ENCODE results near the gene PRLH. TPM values are rescaled to one million over a fixed set of nuclear protein-coding genes. Genes with fewer than 3 reads are reported as not detected.

The PRLH gene
- total and polyA plus RNA-seq, 4 donors, result not detected

DNA sequence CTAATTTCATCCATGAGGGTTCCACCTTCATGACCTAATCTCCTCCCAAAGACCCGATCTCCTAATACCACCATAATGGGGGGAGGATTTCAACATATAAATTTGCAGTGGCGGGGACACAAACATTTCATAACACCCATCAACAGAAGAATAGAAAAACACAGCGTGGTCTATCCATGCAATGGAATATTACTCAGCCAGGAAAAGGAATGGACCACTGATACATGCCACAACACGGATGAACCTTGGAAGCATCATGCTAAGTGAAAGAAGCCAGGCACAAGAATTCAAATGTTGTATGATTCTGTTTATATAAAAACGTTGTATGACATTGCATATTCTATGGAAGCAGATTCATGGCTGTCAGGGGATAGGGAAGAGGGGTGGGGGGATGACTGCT is 2.7 kb downstream of the PRLH start:
- TF ChIP-seq NR2F2 (IDR thresholded peaks at IDR 0.05), result no peak
- TF ChIP-seq, protein P1, sequence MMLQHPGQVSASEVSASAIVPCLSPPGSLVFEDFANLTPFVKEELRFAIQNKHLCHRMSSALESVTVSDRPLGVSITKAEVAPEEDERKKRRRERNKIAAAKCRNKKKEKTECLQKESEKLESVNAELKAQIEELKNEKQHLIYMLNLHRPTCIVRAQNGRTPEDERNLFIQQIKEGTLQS (IDR thresholded peaks at IDR 0.05), result no peak
- TF ChIP-seq FOXA2 (IDR thresholded peaks at IDR 0.05), result no peak
- no peak for TF ChIP-seq YY1 (IDR thresholded peaks at IDR 0.05)
- TF ChIP-seq, protein P2, sequence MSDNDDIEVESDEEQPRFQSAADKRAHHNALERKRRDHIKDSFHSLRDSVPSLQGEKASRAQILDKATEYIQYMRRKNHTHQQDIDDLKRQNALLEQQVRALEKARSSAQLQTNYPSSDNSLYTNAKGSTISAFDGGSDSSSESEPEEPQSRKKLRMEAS (IDR thresholded peaks at IDR 0.05), result no peak
- TF ChIP-seq FOXA1 (IDR thresholded peaks at IDR 0.05), result no peak
- no peak for TF ChIP-seq HNF4G (IDR thresholded peaks at IDR 0.05)
- no peak for TF ChIP-seq JUND (IDR thresholded peaks at IDR 0.05)
- no peak for TF ChIP-seq EGR1 (IDR thresholded peaks at IDR 0.05; ENCODE audit: low read depth in 2 of 2)
- no peak for TF ChIP-seq GABPA (IDR thresholded peaks at IDR 0.05 in 1 of 2, conservative IDR thresholded peaks at IDR 0.05 in 1 of 2)
- TF ChIP-seq RXRA (IDR thresholded peaks at IDR 0.05), result no peak
- no peak for TF ChIP-seq HNF4A (conservative IDR thresholded peaks at IDR 0.05)
- TF ChIP-seq SP1 (IDR thresholded peaks at IDR 0.05), result no peak
- TF ChIP-seq, protein P3, sequence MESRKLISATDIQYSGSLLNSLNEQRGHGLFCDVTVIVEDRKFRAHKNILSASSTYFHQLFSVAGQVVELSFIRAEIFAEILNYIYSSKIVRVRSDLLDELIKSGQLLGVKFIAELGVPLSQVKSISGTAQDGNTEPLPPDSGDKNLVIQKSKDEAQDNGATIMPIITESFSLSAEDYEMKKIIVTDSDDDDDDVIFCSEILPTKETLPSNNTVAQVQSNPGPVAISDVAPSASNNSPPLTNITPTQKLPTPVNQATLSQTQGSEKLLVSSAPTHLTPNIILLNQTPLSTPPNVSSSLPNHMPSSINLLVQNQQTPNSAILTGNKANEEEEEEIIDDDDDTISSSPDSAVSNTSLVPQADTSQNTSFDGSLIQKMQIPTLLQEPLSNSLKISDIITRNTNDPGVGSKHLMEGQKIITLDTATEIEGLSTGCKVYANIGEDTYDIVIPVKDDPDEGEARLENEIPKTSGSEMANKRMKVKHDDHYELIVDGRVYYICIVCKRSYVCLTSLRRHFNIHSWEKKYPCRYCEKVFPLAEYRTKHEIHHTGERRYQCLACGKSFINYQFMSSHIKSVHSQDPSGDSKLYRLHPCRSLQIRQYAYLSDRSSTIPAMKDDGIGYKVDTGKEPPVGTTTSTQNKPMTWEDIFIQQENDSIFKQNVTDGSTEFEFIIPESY (IDR thresholded peaks at IDR 0.05), result no peak
- WGBS, result 90% methylated on average over 5 of the region's 5 CpGs
- Histone ChIP-seq H3K9me3 (ENCODE audit: control insufficient read depth in 4 of 4, low read length in 3 of 4) (no peaks in the 10 kb centered on the region), H3K36me3 (ENCODE audit: control insufficient read depth in 4 of 4, insufficient read depth in 3 of 4, low read depth in 1 of 4, low read length in 3 of 4) (no peaks in the 10 kb centered on the region), H3K27me3 (ENCODE audit: control insufficient read depth in 4 of 4, insufficient read depth in 4 of 4, low read length in 3 of 4) (no peaks in the 10 kb centered on the region), H3K4me3 (ENCODE audit: low read depth in 1 of 3, low read length in 3 of 3) (no peak overlapping the region), H3K27ac (ENCODE audit: low read depth in 1 of 2, low read length in 2 of 2) (no peak overlapping the region), H3K4me1 (ENCODE audit: control insufficient read depth in 4 of 4, insufficient read depth in 4 of 4, low read length in 3 of 4) (peaks cover 7 to 31% (median 15%) of the 10 kb centered on the region in 4 donors), H3K9ac (ENCODE audit: low read depth in 1 of 2, low read length in 2 of 2) (no peak overlapping the region)
- no peak for DNase-seq (ENCODE audit: low spot score)

DNA sequence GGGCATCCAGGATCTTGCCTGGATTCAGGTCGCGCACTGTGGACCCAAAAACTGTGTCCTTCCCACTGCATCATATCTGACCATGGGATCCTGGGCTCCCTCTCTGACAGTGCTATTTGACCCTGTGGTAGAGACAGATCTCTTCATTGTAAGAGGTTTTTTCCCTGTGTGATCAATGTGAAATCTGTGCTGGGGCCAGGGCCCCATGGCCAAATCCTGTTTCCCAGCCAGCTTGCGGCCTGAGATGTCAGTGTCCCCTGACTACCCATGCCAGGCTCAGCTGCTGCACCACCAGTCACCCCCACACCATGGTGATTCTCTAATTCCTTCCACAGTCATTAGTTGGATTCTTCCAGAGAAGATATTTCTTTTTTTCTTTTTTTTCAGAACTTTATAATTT is 3.5 kb downstream of the PRLH start:
- Histone ChIP-seq H3K36me3 (ENCODE audit: control insufficient read depth in 4 of 4, insufficient read depth in 3 of 4, low read depth in 1 of 4, low read length in 3 of 4) (peaks cover 0 to 4% (median 0%) of the 10 kb centered on the region in 4 donors), H3K4me1 (ENCODE audit: control insufficient read depth in 4 of 4, insufficient read depth in 4 of 4, low read length in 3 of 4) (peaks cover 7 to 31% (median 15%) of the 10 kb centered on the region in 4 donors), H3K4me3 (ENCODE audit: low read depth in 1 of 3, low read length in 3 of 3) (no peak overlapping the region), H3K27me3 (ENCODE audit: control insufficient read depth in 4 of 4, insufficient read depth in 4 of 4, low read length in 3 of 4) (no peaks in the 10 kb centered on the region), H3K9me3 (ENCODE audit: control insufficient read depth in 4 of 4, low read length in 3 of 4) (no peaks in the 10 kb centered on the region), H3K9ac (ENCODE audit: low read depth in 1 of 2, low read length in 2 of 2) (no peak overlapping the region), H3K27ac (ENCODE audit: low read depth in 1 of 2, low read length in 2 of 2) (no peak overlapping the region)
- no peak for DNase-seq (ENCODE audit: low spot score)
- 93% methylated on average over 3 of the region's 3 CpGs for WGBS
- TF ChIP-seq YY1 (IDR thresholded peaks at IDR 0.05) (no peak), FOXA2 (IDR thresholded peaks at IDR 0.05) (no peak), JUND (IDR thresholded peaks at IDR 0.05) (no peak), FOXA1 (IDR thresholded peaks at IDR 0.05) (no peak), NR2F2 (IDR thresholded peaks at IDR 0.05) (no peak), HNF4A (conservative IDR thresholded peaks at IDR 0.05) (no peak), GABPA (IDR thresholded peaks at IDR 0.05 in 1 of 2, conservative IDR thresholded peaks at IDR 0.05 in 1 of 2) (no peak), EGR1 (IDR thresholded peaks at IDR 0.05; ENCODE audit: low read depth in 2 of 2) (no peak), SP1 (IDR thresholded peaks at IDR 0.05) (no peak), RXRA (IDR thresholded peaks at IDR 0.05) (no peak), HNF4G (IDR thresholded peaks at IDR 0.05) (no peak), RAD21 (IDR thresholded peaks at IDR 0.05) (no peak), TAF1 (conservative IDR thresholded peaks at IDR 0.05) (no peak)
- TF ChIP-seq, protein P3 (IDR thresholded peaks at IDR 0.05), result no peak
- TF ChIP-seq, protein P2 (IDR thresholded peaks at IDR 0.05), result no peak
- TF ChIP-seq, protein P4, sequence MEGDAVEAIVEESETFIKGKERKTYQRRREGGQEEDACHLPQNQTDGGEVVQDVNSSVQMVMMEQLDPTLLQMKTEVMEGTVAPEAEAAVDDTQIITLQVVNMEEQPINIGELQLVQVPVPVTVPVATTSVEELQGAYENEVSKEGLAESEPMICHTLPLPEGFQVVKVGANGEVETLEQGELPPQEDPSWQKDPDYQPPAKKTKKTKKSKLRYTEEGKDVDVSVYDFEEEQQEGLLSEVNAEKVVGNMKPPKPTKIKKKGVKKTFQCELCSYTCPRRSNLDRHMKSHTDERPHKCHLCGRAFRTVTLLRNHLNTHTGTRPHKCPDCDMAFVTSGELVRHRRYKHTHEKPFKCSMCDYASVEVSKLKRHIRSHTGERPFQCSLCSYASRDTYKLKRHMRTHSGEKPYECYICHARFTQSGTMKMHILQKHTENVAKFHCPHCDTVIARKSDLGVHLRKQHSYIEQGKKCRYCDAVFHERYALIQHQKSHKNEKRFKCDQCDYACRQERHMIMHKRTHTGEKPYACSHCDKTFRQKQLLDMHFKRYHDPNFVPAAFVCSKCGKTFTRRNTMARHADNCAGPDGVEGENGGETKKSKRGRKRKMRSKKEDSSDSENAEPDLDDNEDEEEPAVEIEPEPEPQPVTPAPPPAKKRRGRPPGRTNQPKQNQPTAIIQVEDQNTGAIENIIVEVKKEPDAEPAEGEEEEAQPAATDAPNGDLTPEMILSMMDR (IDR thresholded peaks at IDR 0.05; ENCODE audit: low read depth, low read length, missing input control), result no peak
- TF ChIP-seq, protein P5, sequence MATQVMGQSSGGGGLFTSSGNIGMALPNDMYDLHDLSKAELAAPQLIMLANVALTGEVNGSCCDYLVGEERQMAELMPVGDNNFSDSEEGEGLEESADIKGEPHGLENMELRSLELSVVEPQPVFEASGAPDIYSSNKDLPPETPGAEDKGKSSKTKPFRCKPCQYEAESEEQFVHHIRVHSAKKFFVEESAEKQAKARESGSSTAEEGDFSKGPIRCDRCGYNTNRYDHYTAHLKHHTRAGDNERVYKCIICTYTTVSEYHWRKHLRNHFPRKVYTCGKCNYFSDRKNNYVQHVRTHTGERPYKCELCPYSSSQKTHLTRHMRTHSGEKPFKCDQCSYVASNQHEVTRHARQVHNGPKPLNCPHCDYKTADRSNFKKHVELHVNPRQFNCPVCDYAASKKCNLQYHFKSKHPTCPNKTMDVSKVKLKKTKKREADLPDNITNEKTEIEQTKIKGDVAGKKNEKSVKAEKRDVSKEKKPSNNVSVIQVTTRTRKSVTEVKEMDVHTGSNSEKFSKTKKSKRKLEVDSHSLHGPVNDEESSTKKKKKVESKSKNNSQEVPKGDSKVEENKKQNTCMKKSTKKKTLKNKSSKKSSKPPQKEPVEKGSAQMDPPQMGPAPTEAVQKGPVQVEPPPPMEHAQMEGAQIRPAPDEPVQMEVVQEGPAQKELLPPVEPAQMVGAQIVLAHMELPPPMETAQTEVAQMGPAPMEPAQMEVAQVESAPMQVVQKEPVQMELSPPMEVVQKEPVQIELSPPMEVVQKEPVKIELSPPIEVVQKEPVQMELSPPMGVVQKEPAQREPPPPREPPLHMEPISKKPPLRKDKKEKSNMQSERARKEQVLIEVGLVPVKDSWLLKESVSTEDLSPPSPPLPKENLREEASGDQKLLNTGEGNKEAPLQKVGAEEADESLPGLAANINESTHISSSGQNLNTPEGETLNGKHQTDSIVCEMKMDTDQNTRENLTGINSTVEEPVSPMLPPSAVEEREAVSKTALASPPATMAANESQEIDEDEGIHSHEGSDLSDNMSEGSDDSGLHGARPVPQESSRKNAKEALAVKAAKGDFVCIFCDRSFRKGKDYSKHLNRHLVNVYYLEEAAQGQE (IDR thresholded peaks at IDR 0.05), result no peak
- TF ChIP-seq, protein P1 (IDR thresholded peaks at IDR 0.05), result no peak

Measured in liver (tissue), 9 donors.